EH (cell line): ENCODE data around the gene GPN1.
"Not testable (repeated sequence)": the region's sequence is repeated elsewhere in the genome, so short reads cannot be mapped to it uniquely, and the experiment has no call there.

Experiments used
- DNase-seq: peaks from one replicate; pipeline ENCODE4 v3.0.0-alpha.2; 2015; ENCODE audit warnings: low read depth

Gene GPN1

DNA sequence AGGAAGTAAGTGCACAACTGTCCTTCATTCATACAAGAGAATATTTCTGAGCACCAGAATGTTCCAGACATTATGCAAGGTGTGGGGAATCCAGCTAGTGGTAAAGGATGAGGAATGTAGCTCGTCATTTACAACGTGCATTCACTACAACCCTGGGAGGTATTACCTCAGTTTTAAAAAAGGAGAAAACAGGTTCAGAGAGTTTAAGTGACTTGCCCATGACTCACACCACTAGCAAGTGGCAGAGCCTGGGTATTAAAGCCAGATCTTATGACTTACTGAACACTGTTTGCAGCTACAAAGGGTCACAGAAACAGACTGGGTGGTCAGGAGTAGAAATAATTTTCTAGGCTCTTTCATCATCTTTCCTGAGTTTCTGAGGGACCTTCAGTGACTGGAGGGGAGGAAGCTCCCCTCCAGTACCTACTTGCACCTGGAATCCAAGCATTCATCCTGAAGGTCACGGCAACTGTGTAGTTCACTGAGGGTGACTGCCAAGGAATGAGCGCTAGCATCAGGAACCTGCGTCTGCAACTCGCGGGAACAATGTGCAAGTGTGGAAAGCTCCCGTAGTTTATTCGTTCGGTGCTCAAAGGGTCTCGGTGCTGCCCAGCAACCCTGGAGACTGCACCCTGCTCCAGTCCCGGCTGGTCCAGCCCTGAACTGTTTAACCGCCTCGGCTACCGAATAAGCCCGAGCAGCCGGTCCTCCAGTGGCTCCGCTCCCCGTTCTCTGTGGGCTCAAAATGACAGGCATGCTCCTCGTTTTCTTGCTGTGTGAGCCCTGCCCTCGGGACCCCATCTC is 685 bp upstream of the GPN1 start:
- peak; percentile 91 for DNase-seq

GRCh38 chr2:27630257-27630656 is 1.4 kb downstream of the GPN1 start:
- DNase-seq, result not testable (repeated sequence)

DNA sequence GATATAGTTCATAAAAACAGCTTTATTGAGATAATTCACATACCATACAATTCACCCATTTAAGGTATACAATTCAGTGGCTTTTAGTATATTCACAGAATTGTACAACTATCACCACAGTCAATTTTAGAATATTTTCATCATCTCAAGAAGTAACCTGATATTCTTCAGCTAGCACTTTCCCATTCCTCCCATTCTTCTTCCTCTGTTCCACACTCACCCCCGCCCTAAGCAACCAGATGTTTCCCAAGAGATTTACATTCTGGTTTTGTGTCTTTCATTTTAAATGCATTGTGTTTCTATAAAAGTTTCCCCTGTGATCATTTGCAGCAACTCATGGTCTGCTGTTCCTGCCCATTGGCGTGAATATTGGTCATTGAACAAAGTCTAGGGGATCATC is 5.4 kb downstream of the GPN1 start:
- no peak for DNase-seq

- DNase-seq, result no peak
Measured at GRCh38 chr2:27636766-27637165, 7.9 kb downstream of the GPN1 start.

GRCh38 chr2:27638037-27638637 is 9.3 kb downstream of the GPN1 start:
- DNase-seq, result peak; percentile 36

DNA sequence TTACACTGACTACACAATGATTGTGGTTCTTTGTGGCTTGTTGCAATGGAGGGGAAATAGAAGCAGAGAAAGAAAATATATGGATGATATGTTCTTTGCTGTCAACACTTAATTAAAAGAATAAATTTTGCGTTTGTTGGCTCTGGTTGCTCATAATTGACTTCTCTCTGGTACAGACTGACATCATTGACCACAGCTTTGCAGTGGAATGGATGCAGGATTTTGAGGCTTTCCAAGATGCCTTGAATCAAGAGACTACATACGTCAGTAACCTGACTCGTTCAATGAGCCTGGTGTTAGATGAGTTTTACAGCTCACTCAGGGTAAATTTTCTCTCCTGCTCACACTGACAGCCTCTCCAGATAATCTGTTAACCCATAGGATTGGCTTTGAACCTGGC is 9.9 kb downstream of the GPN1 start:
- peak; percentile 54 for DNase-seq

DNA sequence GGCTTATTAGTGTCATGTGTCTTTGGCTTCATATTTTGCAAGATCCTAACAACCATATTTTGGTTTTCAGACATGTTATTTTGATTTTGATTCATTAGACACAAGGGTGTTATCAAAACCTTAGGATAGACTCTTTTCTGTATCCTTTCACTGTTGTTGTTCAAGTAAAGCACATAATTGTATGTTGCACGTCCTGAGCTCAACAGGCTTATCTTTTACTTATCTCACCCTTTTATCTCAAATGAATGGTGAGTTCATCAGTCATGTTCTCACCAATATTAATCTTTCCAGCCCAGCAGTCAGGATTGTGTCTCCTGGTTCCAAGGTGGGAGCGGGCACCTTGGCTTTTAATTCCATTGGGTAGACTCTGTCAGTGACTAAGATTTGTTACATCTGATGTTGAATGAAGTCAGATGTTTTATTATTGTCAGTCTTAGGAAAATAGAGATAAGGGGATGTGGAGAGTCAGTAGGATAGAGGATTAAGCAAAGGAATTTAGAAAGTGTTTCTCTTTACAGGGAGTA is 11.9 kb downstream of the GPN1 start:
- no peak for DNase-seq

DNA sequence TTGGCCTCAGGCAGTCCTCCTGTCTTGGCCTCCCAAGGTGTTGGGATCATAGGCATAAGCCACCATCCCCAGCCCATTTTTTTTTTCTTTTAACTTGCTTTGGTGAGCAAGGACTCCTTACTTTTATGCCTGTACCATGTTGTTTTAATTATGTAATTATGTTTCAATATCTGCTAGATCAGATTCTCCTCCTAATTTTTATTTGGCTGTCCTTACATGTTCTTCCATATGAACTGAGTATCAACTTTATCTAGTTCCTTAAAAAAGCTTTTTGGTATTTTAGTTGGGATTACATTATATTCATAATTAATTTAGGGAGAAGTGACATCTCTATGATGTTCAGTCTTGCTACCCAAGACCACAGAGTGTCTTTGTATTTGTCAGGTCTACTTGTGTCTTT is 16.3 kb downstream of the GPN1 start:
- DNase-seq, result no peak

DNA sequence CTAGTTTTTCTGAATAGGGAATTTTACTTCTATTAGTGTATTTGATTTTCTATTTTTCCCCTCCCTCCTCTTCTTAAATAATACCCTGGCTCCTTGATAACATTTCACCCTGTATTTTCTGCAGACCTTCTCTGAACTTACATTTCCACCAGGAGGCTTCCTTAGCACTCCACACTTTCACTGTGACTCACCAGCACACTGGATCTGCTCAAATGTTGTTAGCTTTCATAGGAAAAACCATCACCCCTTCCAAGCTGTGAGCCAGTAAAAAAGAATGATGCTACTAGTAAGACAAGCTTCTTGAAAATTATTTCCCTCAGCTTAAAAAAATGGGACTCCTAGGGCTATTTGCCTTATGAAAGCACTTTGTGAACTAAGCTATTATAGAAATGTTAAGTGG is 18.4 kb downstream of the GPN1 start:
- peak; percentile 45 for DNase-seq

DNA sequence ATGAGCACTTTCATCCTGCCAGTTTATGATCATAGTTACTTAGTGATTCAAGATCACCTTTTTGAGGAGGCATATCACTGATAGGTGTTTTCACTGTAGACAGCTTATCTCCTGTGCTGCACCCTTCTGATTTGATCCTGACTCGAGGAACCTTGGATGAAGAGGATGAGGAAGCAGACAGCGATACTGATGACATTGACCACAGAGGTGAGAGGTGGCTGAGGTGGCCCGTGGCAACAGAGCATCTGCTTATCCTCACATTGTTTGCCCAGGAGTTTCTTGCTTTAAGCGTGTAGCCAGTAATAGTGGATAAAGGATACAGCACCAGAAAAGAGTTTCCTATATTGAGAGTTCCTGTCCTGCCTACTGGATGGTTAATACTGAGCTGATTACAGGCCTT is 18.9 kb downstream of the GPN1 start:
- DNase-seq, result no peak

GRCh38 chr2:27651056-27651455 is 22.2 kb downstream of the GPN1 start:
- DNase-seq, result no peak

DNA sequence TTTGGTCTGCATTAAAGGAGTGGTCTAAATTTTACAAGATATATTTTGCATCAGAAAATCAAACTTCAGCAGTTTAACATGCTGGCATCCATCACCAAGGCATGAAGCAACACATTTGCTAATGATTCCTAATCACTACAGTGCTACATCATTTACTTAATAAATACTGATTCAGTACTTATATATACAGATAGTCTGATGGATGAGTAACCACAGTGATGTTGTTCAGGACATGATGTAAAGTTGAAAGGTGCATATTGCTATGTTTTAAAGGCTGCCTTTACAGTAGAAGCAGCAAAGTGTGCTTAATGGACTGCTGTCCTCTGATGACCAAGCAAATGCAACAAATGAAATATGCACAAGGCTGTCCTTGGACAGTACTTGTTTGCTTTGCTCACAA is 23.5 kb downstream of the GPN1 start:
- no peak for DNase-seq

GRCh38 chr2:27652790-27653189 is 23.9 kb downstream of the GPN1 start:
- no peak for DNase-seq

DNA sequence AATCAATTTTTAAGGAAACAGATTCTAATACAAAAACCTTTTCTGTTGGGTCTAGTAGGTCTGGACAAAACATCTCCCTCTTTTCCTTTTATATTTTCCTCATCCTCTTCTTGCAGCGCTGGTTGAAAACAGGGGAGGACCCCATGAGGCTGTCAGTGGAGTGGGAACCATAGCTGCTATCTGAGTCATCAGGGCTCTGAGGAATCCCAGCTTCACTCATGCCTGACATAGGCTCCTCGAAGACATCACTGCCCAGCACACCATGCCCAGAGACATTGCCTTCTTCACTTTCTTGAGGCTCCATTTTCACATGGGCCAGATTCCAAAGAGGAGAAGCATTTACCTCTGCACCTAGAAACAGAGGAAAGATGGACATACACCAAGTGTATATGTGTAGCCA is 24.5 kb downstream of the GPN1 start:
- DNase-seq, result peak; percentile 22

DNA sequence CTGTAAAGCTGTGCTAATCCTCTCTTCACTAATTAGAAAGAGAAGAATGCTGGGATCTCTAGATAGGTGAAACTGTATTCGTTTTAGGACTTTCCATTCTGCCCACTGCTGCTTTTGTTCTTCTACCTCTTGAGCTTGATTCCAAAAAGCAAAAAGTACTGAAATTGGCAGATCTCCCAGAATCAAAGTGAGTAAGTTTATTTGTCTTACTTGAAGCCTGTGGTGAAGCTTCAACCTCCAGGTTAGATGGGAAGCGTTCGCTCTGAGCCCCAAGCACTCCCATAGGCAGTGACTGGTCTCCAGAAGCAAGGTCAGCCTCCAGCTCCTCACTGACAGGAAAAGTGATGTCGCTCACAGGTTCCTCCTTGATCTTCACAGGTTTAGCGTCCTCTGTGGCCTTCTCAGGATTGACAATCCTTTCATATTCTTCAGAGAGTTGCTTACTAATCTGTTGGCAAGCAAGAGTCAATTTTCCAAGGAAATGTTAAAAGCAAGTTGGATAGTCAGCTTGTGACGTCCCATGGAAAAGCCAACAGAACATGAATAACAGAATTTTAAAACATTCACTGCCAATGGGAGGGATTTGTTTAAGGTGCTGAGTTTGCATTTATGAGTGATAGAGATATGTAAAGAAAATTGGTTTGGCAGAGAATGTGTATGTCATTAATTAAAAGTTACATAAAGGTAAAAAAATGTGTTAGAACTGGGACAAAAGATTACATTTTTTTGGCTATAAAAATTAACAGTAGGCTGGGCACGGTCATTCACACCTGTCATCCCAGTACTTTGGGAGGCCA is 26.5 kb downstream of the GPN1 start:
- DNase-seq, result peak; percentile 46

- DNase-seq, result no peak
Measured at GRCh38 chr2:27661371-27661770, 32.5 kb downstream of the GPN1 start.

DNA sequence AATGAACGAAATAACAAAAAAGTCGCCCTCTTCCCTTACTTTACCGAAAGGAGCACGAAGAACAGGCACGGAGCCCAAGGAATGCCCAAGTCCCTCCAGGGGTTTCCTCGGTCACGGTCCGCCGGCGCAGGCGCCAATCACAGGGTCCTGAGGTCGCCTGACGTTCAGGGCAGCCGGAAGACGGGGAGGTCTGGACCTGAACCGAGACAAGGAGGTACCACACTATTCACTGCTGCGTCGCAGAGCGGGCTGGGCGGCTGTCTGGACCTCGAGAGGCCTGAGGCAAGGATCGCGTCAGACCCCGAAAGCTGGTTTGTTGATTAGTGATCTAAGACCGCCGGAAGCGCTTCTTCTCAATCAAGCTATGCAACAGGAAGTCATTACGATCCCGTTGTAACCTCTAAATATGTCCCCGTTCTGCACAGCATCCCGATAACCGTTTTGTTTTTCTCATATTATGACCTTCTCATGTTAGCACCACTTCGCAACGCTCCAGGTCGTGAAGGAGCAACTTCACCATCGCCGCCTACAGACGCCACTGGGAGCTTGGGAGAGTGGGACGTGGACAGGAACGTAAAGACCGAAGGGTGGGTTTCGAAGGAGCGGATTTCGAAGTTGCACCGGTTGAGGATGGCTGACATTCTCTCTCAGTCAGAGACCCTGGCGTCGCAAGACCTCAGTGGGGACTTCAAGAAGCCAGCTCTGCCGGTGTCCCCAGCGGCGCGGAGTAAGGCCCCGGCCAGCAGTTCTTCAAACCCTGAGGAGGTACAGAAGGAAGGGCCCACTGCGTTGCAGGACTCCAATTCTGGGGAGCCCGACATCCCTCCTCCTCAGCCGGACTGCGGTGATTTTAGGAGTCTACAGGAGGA is 34.7 kb downstream of the GPN1 start, which contains the start of the genes SLC4A1AP and SUPT7L:
Gene SLC4A1AP (plus strand): TSS at position 605 of the 869 bp plus-strand sequence. CDS start 26 bp downstream, at position 631.
Gene SUPT7L (minus strand): TSS at position 330 of the 869 bp plus-strand sequence. CDS start 1,422 bp downstream, outside the sequence.
- peak; percentile 87 for DNase-seq

DNA sequence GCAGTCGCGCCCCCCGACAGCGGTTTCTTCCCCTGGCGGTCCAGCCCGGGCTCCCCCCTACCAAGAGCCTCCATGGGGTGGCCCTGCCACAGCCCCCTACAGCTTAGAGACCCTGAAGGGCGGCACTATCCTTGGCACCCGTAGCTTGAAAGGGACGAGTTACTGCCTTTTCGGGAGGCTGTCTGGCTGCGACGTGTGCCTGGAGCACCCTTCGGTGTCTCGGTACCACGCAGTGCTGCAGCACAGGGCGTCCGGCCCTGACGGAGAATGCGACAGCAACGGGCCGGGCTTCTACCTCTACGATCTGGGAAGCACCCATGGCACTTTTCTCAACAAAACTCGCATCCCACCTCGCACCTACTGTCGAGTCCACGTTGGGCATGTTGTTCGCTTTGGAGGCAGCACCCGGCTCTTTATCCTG is 35.3 kb downstream of the GPN1 start:
- no peak for DNase-seq

DNA sequence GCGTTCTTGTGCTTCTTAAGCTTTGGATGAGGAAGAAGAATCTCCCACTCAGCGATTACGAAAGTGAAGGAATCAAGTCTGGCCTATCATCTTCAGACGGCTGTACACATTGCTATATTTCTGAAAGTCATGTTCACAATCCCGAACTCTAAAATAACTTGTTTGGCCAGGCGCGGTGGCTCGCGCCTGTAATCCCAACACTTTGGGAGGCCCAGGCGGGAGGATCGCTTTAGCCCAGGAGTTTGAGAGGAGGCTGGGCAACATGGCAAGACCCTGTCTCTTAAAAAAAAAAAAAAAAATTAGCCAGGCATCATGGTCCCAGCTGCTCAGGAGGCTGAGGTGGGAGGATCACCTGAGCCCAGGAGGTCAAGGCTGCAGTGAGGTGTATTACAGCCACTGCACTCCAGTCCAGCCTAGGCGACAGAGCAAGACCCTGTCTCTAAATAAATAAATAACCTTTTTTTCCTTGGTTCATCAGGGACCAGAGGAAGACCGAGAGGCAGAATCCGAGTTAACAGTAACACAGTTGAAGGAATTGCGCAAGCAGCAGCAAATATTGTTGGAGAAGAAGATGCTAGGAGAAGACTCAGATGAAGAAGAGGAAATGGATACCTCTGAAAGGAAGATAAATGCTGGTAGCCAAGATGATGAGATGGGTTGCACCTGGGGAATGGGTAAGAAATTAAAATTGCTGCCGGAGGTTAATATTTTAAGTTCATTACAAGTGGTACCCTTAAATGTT is 35.9 kb downstream of the GPN1 start:
- DNase-seq, result no peak

DNA sequence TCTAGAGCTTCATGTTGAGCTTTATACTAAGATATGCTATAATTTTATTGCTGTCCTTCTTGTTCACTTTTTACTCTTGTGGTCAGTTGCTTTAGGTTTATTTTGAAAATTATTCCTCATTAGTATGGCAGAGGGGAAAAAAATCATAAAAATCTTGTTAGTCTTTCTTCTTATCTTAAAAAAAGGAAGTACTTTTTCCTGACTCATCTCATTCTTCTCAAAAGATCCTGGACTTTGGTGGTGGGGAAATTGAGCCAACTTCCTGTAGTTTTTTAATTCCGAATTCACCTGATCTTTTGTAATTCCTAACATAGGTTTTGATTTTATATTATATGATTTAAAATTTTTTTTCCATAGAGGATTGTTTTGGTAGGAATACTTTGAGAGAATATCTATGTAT is 38.6 kb downstream of the GPN1 start:
- no peak for DNase-seq

GRCh38 chr2:27671235-27671634 is 42.4 kb downstream of the GPN1 start:
- DNase-seq, result no peak
